SK-N-MC (cell line): Measurements from ENCODE around the gene GALNT13.

Experiments
- EZH2 ChIP-seq: fragments of 200-600 bp; sonication (generic); IDR thresholded peaks from one replicate; pipeline ENCODE4 v1.6.1; 2017; ENCODE audit warnings: antibody characterized with exemption
- FOXP2 ChIP-seq: optimal IDR thresholded peaks from 2 replicates; pipeline ENCODE3; 2011; ENCODE audit warnings: mild to moderate bottlenecking, moderate library complexity; ENCODE audit not compliant: insufficient read depth; ENCODE audit errors: extremely low read length, control extremely low read depth
- POLR2AphosphoS5 ChIP-seq: IDR thresholded peaks from 2 replicates; pipeline ENCODE4 v1.6.1; 2012; ENCODE audit warnings: mild to moderate bottlenecking, low read depth, low read length, borderline replicate concordance

GRCh38 chr2:154427453-154427852 is 555.7 kb downstream of the GALNT13 start:
- TF ChIP-seq EZH2: no peak
- TF ChIP-seq FOXP2: no peak
- TF ChIP-seq POLR2AphosphoS5: no peak
